Measurements from ENCODE around the gene USP46. TPM values are rescaled to one million over a fixed set of nuclear protein-coding genes. Genes with fewer than 3 reads are reported as not detected.
A peak's percentile ranks its signal among the peaks of the same experiment; 100 is the strongest.

Gene USP46
- total and polyA plus RNA-seq, 2 of the 8 experiments (the other 6 are each of a cell fraction or from before 2014, with no cell fraction given) = 10.6 to 62.4 TPM

DNA sequence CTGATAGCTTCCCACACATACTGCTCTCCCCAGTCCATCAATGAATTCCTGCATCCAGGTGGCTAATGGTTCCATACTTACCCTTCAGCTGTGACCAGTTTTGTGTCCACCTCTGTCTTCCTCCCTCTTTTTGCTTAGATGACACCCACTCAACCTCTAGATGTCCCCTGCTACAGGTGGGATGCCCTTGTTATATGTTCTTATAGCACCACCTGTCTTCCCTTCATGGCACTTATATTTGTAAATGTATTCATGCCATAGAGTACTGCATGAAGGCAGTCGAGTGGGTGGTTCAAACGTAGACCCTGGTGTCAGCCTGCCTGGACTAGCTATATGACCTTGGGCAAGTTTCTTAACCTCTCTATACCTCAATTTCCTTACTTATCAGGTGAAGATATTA lies 6.5 kb upstream of the USP46 start:
- no peak for TF ChIP-seq RNF2 (IDR thresholded peaks at IDR 0.05; ENCODE audit: borderline replicate concordance, low read depth, low read length, missing control alignments, poor library complexity, severe bottlenecking)
- no peak for TF ChIP-seq CHD1 (IDR thresholded peaks at IDR 0.05; ENCODE audit: low read depth, low read length)
- TF ChIP-seq CBX5 (IDR thresholded peaks at IDR 0.05; ENCODE audit: low read depth, low read length) = no peak
- TF ChIP-seq RAD21 (IDR thresholded peaks at IDR 0.05 in 1 of 2, conservative IDR thresholded peaks at IDR 0.05 in 1 of 2; ENCODE audit: low read depth in 2 of 2, low read length in 2 of 2) = peak; percentile 67 to 73
- no peak for TF ChIP-seq SP4 (IDR thresholded peaks at IDR 0.05; ENCODE audit: low read length)
- no peak for TF ChIP-seq FOSL1 (IDR thresholded peaks at IDR 0.05; ENCODE audit: insufficient read depth, low read depth, low read length)
- TF ChIP-seq, protein P1, sequence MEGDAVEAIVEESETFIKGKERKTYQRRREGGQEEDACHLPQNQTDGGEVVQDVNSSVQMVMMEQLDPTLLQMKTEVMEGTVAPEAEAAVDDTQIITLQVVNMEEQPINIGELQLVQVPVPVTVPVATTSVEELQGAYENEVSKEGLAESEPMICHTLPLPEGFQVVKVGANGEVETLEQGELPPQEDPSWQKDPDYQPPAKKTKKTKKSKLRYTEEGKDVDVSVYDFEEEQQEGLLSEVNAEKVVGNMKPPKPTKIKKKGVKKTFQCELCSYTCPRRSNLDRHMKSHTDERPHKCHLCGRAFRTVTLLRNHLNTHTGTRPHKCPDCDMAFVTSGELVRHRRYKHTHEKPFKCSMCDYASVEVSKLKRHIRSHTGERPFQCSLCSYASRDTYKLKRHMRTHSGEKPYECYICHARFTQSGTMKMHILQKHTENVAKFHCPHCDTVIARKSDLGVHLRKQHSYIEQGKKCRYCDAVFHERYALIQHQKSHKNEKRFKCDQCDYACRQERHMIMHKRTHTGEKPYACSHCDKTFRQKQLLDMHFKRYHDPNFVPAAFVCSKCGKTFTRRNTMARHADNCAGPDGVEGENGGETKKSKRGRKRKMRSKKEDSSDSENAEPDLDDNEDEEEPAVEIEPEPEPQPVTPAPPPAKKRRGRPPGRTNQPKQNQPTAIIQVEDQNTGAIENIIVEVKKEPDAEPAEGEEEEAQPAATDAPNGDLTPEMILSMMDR (IDR thresholded peaks at IDR 0.05; ENCODE audit: control extremely low read depth in 1 of 3, insufficient read depth in 1 of 3, low read depth in 1 of 3, low read length in 3 of 3) = peak in 2 of 3 experiments; percentile 42 to 57; a peak in 2 of 4 replicates
- no peak overlapping the region for H2BK15ac ChIP-seq (ENCODE audit: low read length)
- no peak overlapping the region for H2AFZ ChIP-seq (ENCODE audit: low read length)
- H3K4me3 ChIP-seq (ENCODE audit: extremely low read depth in 1 of 4, insufficient read depth in 2 of 4, low read depth in 3 of 4, low read length in 4 of 4) = no peak overlapping the region
- no peak overlapping the region for H3K23ac ChIP-seq (ENCODE audit: insufficient read length)
- H3K27ac ChIP-seq (ENCODE audit: low read depth, low read length) = no peak overlapping the region
- H3K18ac ChIP-seq (ENCODE audit: extremely low read depth, low read length) = no peak overlapping the region
- no peaks in the 10 kb centered on the region for H3K79me1 ChIP-seq (ENCODE audit: low read depth, low read length)
- DNase-seq (ENCODE audit: low read depth in 1 of 2, low spot score in 2 of 2) = no peak
- H3K9me3 ChIP-seq (ENCODE audit: insufficient read depth in 2 of 2, low read depth in 1 of 2, low read length in 1 of 2) = peaks cover 0 to 8% of the 10 kb centered on the region in 2 experiments; a peak in 2 of 4 replicates
- no peaks in the 10 kb centered on the region for H3K23me2 ChIP-seq (ENCODE audit: low read depth, low read length)
- H3K4me2 ChIP-seq (ENCODE audit: insufficient read depth in 1 of 2, low read depth in 2 of 2, low read length in 2 of 2) = no peak overlapping the region
- FAIRE-seq = no peak
- CTCF ChIA-PET (ENCODE audit: partially characterized antibody) = interaction anchor here (1.1 to 1.7 kb wide), 2 partner anchors 23 to 120 kb away, joined by 3 to 7 read pairs; no protein-coding TSS in a partner anchor
- H2BK12ac ChIP-seq (ENCODE audit: low read depth, low read length) = no peak overlapping the region
- 71% methylated on average over 2 of the region's 2 CpGs; no CpG with 5 or more reads in 1 of the 2 experiments for WGBS, 2 experiments (ENCODE audit: extremely low coverage in 1 of 2, insufficient coverage in 1 of 2, insufficient read length in 1 of 2, insufficient replicate concordance in 2 of 2, low coverage in 1 of 2, low lambda C conversion rate in 2 of 2, missing lambda C conversion rate in 1 of 2)
- H3K4ac ChIP-seq (replicated peaks; ENCODE audit: insufficient read length, low read depth, low read length) = no peak overlapping the region
- H4K91ac ChIP-seq (replicated peaks; ENCODE audit: insufficient read length, low read length) = no peak overlapping the region
- POLR2A ChIA-PET (ENCODE audit: partially characterized antibody) = interaction anchor here (1.3 to 1.7 kb wide), 3 partner anchors 47 to 78 kb away, joined by 3 to 9 read pairs (median 4); no protein-coding TSS in a partner anchor
- H3K79me2 ChIP-seq (ENCODE audit: control insufficient read depth in 1 of 2, insufficient read depth in 2 of 2, low read length in 2 of 2) = no peaks in the 10 kb centered on the region
- no peaks in the 10 kb centered on the region; a peak in 2 of 7 replicates for H3K27me3 ChIP-seq (replicated peaks in 1 of 4; ENCODE audit: control insufficient read depth in 3 of 4, extremely low read depth in 1 of 4, insufficient read depth in 3 of 4, low read length in 3 of 4)
- no peak overlapping the region for H3K14ac ChIP-seq (ENCODE audit: insufficient read length)
- no peak overlapping the region for H2AK5ac ChIP-seq (ENCODE audit: low read depth, low read length)
- no peak overlapping the region for H3K9ac ChIP-seq (replicated peaks in 1 of 4; ENCODE audit: extremely low read depth in 1 of 4, low read depth in 3 of 4, low read length in 3 of 4)
- no peaks in the 10 kb centered on the region for H4K20me1 ChIP-seq (replicated peaks in 1 of 2; ENCODE audit: control insufficient read depth in 1 of 2, insufficient read depth in 2 of 2, low read length in 2 of 2)
- no peak overlapping the region for H2BK20ac ChIP-seq (ENCODE audit: low read length)
- no peak overlapping the region for H4K8ac ChIP-seq (ENCODE audit: extremely low read depth, insufficient read depth, low read length)
- no peak overlapping the region for H3K56ac ChIP-seq (replicated peaks; ENCODE audit: insufficient read length, low read depth, low read length)
- peaks cover 0 to 3% (median 0%) of the 10 kb centered on the region in 4 experiments; a peak in 1 of 7 replicates for H3K4me1 ChIP-seq (replicated peaks in 1 of 4; ENCODE audit: control insufficient read depth in 3 of 4, insufficient read depth in 4 of 4, low read length in 3 of 4)
- H2BK5ac ChIP-seq (ENCODE audit: low read depth, low read length) = no peak overlapping the region
- peaks cover 0 to 4% (median 0%) of the 10 kb centered on the region in 4 experiments; a peak in 1 of 8 replicates for H3K36me3 ChIP-seq (ENCODE audit: control insufficient read depth in 2 of 4, insufficient read depth in 4 of 4, low read length in 3 of 4)
- no peak overlapping the region for H4K5ac ChIP-seq (ENCODE audit: insufficient read length, low read depth, low read length)
- H2BK120ac ChIP-seq (replicated peaks; ENCODE audit: low read depth, low read length) = no peak overlapping the region
